HEK293 (cell line): ENCODE measurements around the gene TACC2.
A peak's percentile ranks its signal among the peaks of the same experiment; 100 is the strongest.

Source experiments
- BCL6B ChIP-seq: fragments of 450-650 bp; formaldehyde crosslinking; IDR thresholded peaks from 2 replicates; pipeline ENCODE4 v1.5.1; 2017; ENCODE audit warnings: missing biosample characterization, missing genetic modification characterization
- CTCF ChIP-seq: fragments of 450-650 bp; formaldehyde crosslinking; IDR thresholded peaks from 2 replicates; pipeline ENCODE4 v1.5.1; 2016; ENCODE audit warnings: missing biosample characterization, missing genetic modification characterization
- GLI4 ChIP-seq: fragments of 450-650 bp; formaldehyde crosslinking; IDR thresholded peaks from 2 replicates; pipeline ENCODE4 v1.5.1; 2016; ENCODE audit warnings: missing biosample characterization, missing genetic modification characterization
- ZFP37 ChIP-seq: fragments of 450-650 bp; formaldehyde crosslinking; IDR thresholded peaks from 2 replicates; pipeline ENCODE4 v1.5.1; 2016; ENCODE audit warnings: missing biosample characterization, missing genetic modification characterization
- ZNF184 ChIP-seq: fragments of 450-650 bp; IDR thresholded peaks from 2 replicates; pipeline ENCODE4 v1.5.1; 2018; ENCODE audit warnings: missing biosample characterization, mild to moderate bottlenecking, missing genetic modification characterization
- ZNF239 ChIP-seq: fragments of 450-650 bp; formaldehyde crosslinking; IDR thresholded peaks from 2 replicates; pipeline ENCODE4 v1.5.1; 2016; ENCODE audit warnings: missing biosample characterization, missing genetic modification characterization
- ZNF660 ChIP-seq: fragments of 450-650 bp; IDR thresholded peaks from 2 replicates; pipeline ENCODE4 v1.5.1; 2018; ENCODE audit warnings: missing biosample characterization, mild to moderate bottlenecking, missing genetic modification characterization
- TF ChIP-seq, protein P1 (sequence below): fragments of 450-650 bp; formaldehyde crosslinking; IDR thresholded peaks from 2 replicates; pipeline ENCODE4 v1.5.1; 2016; ENCODE audit warnings: missing biosample characterization, missing genetic modification characterization

GRCh38 chr10:122054048-122055025 is 65.4 kb downstream of the TACC2 start:
- TF ChIP-seq BCL6B (tag by site-specific recombination) (no peak), ZFP37 (tag by site-specific recombination) (no peak), CTCF (peak; percentile 36; the same call in 1 of the 2 replicates), GLI4 (tag by site-specific recombination) (no peak), ZNF184 (tag by site-specific recombination) (no peak), ZNF660 (tag by site-specific recombination) (peak; percentile 81; the same call in 1 of the 2 replicates), ZNF239 (no peak)
- TF ChIP-seq, protein P1, sequence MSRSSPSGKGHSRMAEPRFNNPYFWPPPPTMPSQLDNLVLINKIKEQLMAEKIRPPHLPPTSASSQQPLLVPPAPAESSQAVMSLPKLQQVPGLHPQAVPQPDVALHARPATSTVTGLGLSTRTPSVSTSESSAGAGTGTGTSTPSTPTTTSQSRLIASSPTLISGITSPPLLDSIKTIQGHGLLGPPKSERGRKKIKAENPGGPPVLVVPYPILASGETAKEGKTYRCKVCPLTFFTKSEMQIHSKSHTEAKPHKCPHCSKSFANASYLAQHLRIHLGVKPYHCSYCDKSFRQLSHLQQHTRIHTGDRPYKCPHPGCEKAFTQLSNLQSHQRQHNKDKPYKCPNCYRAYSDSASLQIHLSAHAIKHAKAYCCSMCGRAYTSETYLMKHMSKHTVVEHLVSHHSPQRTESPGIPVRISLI: no peak
